Coronary artery (tissue), 2 donors: ENCODE results near the gene MAP3K9.

Experiments
- DNase-seq: peaks from one replicate; pipeline ENCODE4 v3.0.0-alpha.2; 2017; ENCODE audit warnings: low spot score
- H3K27ac ChIP-seq, 2 donors: fragments of 200-600 bp; sonication (generic); one replicate each; pipeline ENCODE4 v1.5.1; 2016 to 2019
- H3K4me3 ChIP-seq: fragments of 200-600 bp; sonication (generic); 2 replicates; pipeline ENCODE4 v1.5.1; 2016; ENCODE audit warnings: mild to moderate bottlenecking, moderate library complexity
- TF ChIP-seq, protein P1 (sequence below): fragments of 200-600 bp; sonication (generic); IDR thresholded peaks from one replicate; pipeline ENCODE4 v1.5.1; 2019; ENCODE audit warnings: antibody characterized with exemption

MAP3K9 gene

DNA sequence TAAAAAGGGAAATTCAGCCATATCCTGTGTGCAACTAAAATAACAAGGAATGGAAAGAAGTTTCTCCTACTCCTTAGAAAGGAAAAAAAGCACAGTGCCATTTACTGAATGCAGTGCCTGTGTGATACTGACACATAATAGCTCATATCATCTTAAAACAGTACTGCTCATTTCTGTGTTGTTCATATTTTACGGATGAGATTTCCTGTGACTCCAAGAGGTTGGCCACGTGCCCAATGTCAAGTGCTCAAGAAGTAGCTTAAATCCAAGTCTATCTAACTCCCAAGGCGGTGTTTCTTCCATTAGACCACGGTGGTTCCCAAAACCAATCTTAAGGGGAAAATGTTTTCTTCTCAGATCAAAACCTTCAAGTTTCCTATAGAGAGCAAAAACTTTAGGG lies 20.0 kb downstream of the MAP3K9 start:
- DNase-seq: no peak
- TF ChIP-seq, protein P1, sequence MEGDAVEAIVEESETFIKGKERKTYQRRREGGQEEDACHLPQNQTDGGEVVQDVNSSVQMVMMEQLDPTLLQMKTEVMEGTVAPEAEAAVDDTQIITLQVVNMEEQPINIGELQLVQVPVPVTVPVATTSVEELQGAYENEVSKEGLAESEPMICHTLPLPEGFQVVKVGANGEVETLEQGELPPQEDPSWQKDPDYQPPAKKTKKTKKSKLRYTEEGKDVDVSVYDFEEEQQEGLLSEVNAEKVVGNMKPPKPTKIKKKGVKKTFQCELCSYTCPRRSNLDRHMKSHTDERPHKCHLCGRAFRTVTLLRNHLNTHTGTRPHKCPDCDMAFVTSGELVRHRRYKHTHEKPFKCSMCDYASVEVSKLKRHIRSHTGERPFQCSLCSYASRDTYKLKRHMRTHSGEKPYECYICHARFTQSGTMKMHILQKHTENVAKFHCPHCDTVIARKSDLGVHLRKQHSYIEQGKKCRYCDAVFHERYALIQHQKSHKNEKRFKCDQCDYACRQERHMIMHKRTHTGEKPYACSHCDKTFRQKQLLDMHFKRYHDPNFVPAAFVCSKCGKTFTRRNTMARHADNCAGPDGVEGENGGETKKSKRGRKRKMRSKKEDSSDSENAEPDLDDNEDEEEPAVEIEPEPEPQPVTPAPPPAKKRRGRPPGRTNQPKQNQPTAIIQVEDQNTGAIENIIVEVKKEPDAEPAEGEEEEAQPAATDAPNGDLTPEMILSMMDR: no peak
- H3K4me3 ChIP-seq: no peak overlapping the region
- H3K27ac ChIP-seq: no peak overlapping the region

DNA sequence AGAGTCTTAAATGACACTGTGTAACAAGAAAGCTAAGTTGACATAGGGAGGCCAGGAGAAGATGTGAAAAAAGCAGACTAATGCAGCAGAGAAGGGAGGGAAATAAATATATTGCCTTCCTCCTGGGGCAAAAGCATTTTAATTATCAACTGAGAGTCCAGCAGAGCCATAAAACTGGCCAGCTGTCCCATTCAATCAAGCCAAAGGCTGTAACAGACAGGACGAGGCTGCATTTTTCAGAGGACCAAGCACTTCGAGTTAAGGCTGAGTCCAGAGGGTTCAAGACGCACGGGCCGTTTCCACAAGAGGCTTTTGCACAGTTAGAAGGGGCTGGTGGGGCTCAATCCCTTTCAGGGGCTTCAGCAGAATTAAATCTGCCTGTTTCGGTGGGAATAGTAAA lies 20.4 kb downstream of the MAP3K9 start:
- TF ChIP-seq, protein P1: no peak
- H3K4me3 ChIP-seq: no peak overlapping the region
- no peak for DNase-seq
- no peak overlapping the region for H3K27ac ChIP-seq

DNA sequence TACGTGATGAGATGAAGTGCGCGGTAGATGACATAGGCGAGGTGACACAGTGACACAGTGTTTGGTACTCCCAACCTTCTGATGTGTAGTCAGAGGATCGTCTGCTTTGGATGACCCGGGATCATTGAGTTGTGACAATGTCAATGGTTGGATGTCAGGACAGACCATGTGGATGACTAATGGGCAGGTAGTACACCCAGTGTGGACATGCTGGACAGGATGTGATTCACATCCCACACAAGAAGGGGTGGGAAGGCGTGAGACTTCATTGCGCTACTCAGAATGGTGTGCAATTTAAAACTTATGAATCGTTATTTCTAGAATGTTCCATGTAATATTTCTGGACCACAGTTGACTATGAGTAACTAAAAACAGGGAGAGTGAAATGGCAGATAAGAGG lies 23.8 kb downstream of the MAP3K9 start:
- TF ChIP-seq, protein P1: no peak
- H3K4me3 ChIP-seq: no peak overlapping the region
- H3K27ac ChIP-seq: no peak overlapping the region
- no peak for DNase-seq

DNA sequence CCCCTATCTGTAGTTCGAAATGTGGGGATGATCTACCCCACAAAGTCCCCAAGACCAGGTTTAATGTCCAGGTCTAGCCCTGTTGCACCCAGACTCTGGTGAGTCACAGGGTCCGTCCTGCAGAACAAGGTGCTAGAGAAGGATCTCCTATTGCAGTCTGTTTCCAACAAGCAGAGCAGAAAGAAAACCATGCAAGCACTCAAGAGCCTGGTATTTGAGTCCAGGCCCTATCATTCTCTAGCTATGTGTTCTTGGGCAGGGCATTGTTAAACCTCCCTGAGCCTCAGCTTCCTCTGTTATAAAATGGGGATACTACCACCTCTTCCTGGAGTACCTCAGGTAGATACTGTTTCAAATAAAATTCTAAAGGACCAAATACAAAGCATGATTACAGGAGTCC lies 24.4 kb downstream of the MAP3K9 start:
- no peak overlapping the region for H3K4me3 ChIP-seq
- TF ChIP-seq, protein P1: no peak
- DNase-seq: no peak
- no peak overlapping the region for H3K27ac ChIP-seq

DNA sequence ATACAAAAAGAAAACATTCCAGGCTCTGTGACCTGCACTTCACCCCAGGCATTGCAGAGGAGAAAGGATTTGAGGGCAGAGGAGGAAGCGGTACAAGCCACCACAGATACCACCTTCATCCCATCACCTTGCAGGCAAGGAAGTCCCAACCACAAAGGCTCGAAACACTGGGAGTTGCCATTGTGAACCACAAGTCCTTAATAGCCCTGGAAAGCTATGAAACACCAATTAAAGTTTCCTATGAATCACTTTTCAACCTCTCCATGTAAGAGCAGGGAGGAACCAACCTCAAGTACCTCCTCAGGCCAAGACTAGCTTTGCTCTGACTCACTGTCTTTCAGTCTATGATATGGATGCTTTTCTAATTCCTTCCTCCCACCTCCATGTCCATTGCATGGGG lies 27.0 kb downstream of the MAP3K9 start:
- no peak overlapping the region for H3K27ac ChIP-seq
- TF ChIP-seq, protein P1: no peak
- DNase-seq: no peak
- no peak overlapping the region for H3K4me3 ChIP-seq

DNA sequence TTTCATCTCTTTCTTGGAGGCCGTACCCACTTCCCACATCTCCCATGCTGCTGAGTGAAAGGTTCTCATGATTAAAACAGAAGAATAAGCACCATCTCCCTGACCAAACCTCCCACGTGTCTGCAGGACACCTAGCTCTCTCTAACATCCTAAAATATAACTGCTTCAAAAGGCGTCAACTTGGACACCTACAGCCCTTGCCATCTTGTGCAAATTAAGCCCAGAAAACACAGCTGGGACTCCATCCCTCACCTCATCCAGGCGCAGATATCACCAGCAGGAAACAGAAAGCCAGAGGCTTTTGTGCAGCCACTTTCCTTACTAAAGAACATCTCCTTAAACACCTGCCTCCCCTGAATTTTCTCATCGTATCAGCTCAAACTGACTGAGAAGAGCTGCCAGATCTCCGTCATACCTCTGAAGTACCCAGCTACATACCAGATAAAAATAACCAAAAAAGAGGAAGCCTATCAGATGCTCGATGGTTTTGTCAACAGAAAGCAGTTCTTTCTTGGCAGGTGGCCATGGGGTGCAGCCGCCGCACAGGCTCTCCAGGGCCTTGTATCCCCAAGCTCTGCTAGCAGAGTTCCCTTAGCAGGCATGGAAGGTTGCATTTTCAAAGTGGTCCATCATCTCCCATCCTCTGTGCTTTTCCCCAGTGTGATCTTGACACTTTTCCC lies 28.8 kb downstream of the MAP3K9 start:
- H3K27ac ChIP-seq: no peak overlapping the region
- TF ChIP-seq, protein P1: no peak
- H3K4me3 ChIP-seq: no peak overlapping the region
- DNase-seq: no peak

DNA sequence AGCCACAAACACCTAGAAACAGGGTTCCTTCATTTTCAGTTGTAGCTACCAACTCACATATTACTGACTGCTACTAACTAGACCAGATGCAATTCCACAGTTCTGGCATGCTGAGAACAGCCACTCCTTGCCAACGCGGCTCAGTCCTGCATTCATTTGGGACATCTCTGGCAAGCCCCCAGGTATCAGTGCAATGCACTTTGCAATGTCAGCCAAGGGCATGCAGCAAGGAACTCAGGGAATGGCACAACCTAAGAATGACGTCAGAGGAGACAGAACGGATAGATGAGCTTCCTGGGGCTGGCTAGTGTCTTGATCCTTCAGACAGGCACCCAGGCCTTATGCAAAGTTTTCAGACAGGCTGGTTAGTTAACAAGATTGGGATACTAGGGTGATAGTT lies 29.6 kb downstream of the MAP3K9 start:
- no peak for DNase-seq
- no peak overlapping the region for H3K4me3 ChIP-seq
- TF ChIP-seq, protein P1: no peak
- H3K27ac ChIP-seq: no peak overlapping the region
